Testis (tissue), 3 donors: ENCODE measurements around the gene SSTR4. TPM values are rescaled to one million over a fixed set of nuclear protein-coding genes. Genes with fewer than 3 reads are reported as not detected.

Experiments used
- DNase-seq: peaks from one replicate; pipeline ENCODE4 v3.0.0-alpha.2; 2019
- H3K27ac ChIP-seq, 2 donors: fragments of 200-600 bp; sonication (generic); one replicate each; pipeline ENCODE4 v1.5.1; 2019
- H3K27me3 ChIP-seq: fragments of 200-600 bp; sonication (generic); one replicate; pipeline ENCODE4 v1.5.1; 2019
- H3K36me3 ChIP-seq: fragments of 200-600 bp; sonication (generic); one replicate; pipeline ENCODE4 v1.5.1; 2017; ENCODE audit warnings: low read depth; ENCODE audit errors: missing control alignments
- H3K4me1 ChIP-seq: fragments of 200-600 bp; sonication (generic); one replicate; pipeline ENCODE4 v1.5.1; 2019
- H3K4me3 ChIP-seq, 2 donors: fragments of 200-600 bp; sonication (generic); one replicate each; pipeline ENCODE4 v1.5.1; 2017 to 2019
- H3K9me3 ChIP-seq: fragments of 200-600 bp; sonication (generic); one replicate; pipeline ENCODE4 v1.5.1; 2017
- CTCF ChIP-seq, 3 experiments: fragments of 450-650 bp in 2 of 3; fragments of 200-600 bp in 1 of 3; sonication (generic) in 1 of 3; IDR thresholded peaks; one replicate each; pipeline ENCODE4 v1.5.1; 2016 to 2019; ENCODE audit warnings: antibody characterized with exemption in 3 of 3, mild to moderate bottlenecking in 2 of 3, moderate library complexity in 1 of 3
- POLR2A ChIP-seq: fragments of 450-650 bp; IDR thresholded peaks from one replicate; pipeline ENCODE4 v1.6.1; 2017; ENCODE audit warnings: antibody characterized with exemption, mild to moderate bottlenecking, moderate library complexity
- WGBS, 2 donors: methylation state at CpG; one replicate each; pipeline ENCODE4 v1.1.5; 2018; 5-methylcytosine and 5-hydroxymethylcytosine counted together
- intact Hi-C: fragments of 100-400 bp; cut with DNase I; formaldehyde crosslinking; loops from one replicate; pipeline ENCODE4 v1.15.1; 2023; ENCODE audit warnings: low total_unique reads
- polyA plus RNA-seq: library from polyadenylated mRNA; stranded (reverse); fragments of 350-450 nt; fragmentation: Illumina TruSeq; extraction: RNeasy Lipid Tissue Mini Kit (QIAGEN cat#74804); gene quantifications from one replicate; pipeline ENCODE4 v1.2.3, GENCODE V29; 2014; ENCODE audit warnings: low read depth, low replicate concordance; ENCODE audit not compliant: insufficient read depth
- total RNA-seq, 2 donors: library from RNA; depleted of rRNA; stranded (reverse); fragments of >200 nt; gene quantifications; one replicate each; pipeline ENCODE4 v1.2.3, GENCODE V29; 2016

SSTR4 gene
- total and polyA plus RNA-seq, 3 donors from 2014 or later, result 0.55 TPM; not detected in 2

GRCh38 chr20:23065266-23066201 lies 30.4 kb downstream of the SSTR4 start:
- Histone ChIP-seq H3K27ac (no peak overlapping the region), H3K9me3 (no peaks in the 10 kb centered on the region), H3K27me3 (no peaks in the 10 kb centered on the region), H3K4me1 (peaks cover 18% of the 10 kb centered on the region), H3K36me3 (no peaks in the 10 kb centered on the region), H3K4me3 (no peak overlapping the region)
- no peak for TF ChIP-seq POLR2A
- no peak for DNase-seq
- intact Hi-C loops, result loop anchor here (10.0 kb wide), 1 partner anchor 371 kb away; no protein-coding TSS in a partner anchor
- WGBS, 2 donors, result 78 to 86% methylated on average over 9 of the region's 9 CpGs

- Histone ChIP-seq H3K4me1 (peaks cover 7% of the 10 kb centered on the region), H3K4me3 (no peak overlapping the region), H3K9me3 (no peaks in the 10 kb centered on the region), H3K36me3 (no peaks in the 10 kb centered on the region), H3K27ac (no peak overlapping the region), H3K27me3 (no peaks in the 10 kb centered on the region)
- intact Hi-C loops, result loop anchor here (10.0 kb wide), 1 partner anchor 372 kb away; no protein-coding TSS in a partner anchor
- DNase-seq, result no peak
- TF ChIP-seq CTCF (IDR thresholded peaks at IDR 0.05), result no peak
- no peak for TF ChIP-seq POLR2A
- 78 to 87% methylated on average over 3 of the region's 3 CpGs for WGBS, 2 donors
Measured at GRCh38 chr20:23066772-23067171, 31.7 kb downstream of the SSTR4 start.

GRCh38 chr20:23068283-23068682 lies 33.2 kb downstream of the SSTR4 start:
- Histone ChIP-seq H3K27me3 (no peaks in the 10 kb centered on the region), H3K4me3 (no peak overlapping the region), H3K9me3 (no peaks in the 10 kb centered on the region), H3K36me3 (no peaks in the 10 kb centered on the region), H3K4me1 (no peaks in the 10 kb centered on the region), H3K27ac (no peak overlapping the region)
- TF ChIP-seq POLR2A (no peak), CTCF (IDR thresholded peaks at IDR 0.05) (no peak)
- intact Hi-C loops, result loop anchor here (10.0 kb wide), 1 partner anchor 373 kb away; no protein-coding TSS in a partner anchor
- 88 to 96% methylated on average over 1 of the region's 1 CpG for WGBS, 2 donors
- DNase-seq, result no peak

- DNase-seq, result no peak
- no peak overlapping the region for H3K27ac ChIP-seq
- intact Hi-C loops, result loop anchor here (10.0 kb wide), 1 partner anchor 374 kb away; no protein-coding TSS in a partner anchor
- WGBS, 2 donors, result 81 to 83% methylated on average over 2 of the region's 2 CpGs
- H3K4me1 ChIP-seq, result no peaks in the 10 kb centered on the region
- no peaks in the 10 kb centered on the region for H3K9me3 ChIP-seq
- H3K36me3 ChIP-seq, result no peaks in the 10 kb centered on the region
- no peak overlapping the region for H3K4me3 ChIP-seq
- TF ChIP-seq CTCF (IDR thresholded peaks at IDR 0.05), result no peak
- no peak for TF ChIP-seq POLR2A
- no peaks in the 10 kb centered on the region for H3K27me3 ChIP-seq
Measured at GRCh38 chr20:23069108-23069507, 34.0 kb downstream of the SSTR4 start.

GRCh38 chr20:23071398-23071797 lies 36.3 kb downstream of the SSTR4 start:
- TF ChIP-seq POLR2A (no peak), CTCF (IDR thresholded peaks at IDR 0.05) (no peak)
- DNase-seq, result no peak
- no peaks in the 10 kb centered on the region for H3K36me3 ChIP-seq
- H3K9me3 ChIP-seq, result no peaks in the 10 kb centered on the region
- WGBS, 2 donors, result 63 to 97% methylated on average over 3 of the region's 3 CpGs
- no peak overlapping the region for H3K27ac ChIP-seq
- no peaks in the 10 kb centered on the region for H3K27me3 ChIP-seq
- intact Hi-C loops, result no loop called here
- H3K4me1 ChIP-seq, result no peaks in the 10 kb centered on the region
- H3K4me3 ChIP-seq, result no peak overlapping the region
